ENCODE measurements around the gene MTMR6.

DNA sequence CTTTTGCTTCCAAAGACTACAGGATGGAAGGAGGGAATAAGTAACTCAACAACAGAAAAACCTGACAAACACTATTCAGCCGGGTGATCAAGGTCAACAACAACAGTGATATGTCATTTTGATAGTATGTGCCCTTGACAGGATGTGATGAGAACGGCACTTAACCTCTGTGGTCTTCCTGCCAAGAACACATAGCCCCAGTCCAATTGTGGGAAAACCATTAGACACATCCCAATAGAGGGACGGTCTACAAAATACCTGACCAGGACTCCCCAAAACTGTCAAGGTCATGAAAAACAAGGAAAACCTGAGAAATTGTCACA lies 72.1 kb downstream of the MTMR6 start:
- TF ChIP-seq, protein P1, sequence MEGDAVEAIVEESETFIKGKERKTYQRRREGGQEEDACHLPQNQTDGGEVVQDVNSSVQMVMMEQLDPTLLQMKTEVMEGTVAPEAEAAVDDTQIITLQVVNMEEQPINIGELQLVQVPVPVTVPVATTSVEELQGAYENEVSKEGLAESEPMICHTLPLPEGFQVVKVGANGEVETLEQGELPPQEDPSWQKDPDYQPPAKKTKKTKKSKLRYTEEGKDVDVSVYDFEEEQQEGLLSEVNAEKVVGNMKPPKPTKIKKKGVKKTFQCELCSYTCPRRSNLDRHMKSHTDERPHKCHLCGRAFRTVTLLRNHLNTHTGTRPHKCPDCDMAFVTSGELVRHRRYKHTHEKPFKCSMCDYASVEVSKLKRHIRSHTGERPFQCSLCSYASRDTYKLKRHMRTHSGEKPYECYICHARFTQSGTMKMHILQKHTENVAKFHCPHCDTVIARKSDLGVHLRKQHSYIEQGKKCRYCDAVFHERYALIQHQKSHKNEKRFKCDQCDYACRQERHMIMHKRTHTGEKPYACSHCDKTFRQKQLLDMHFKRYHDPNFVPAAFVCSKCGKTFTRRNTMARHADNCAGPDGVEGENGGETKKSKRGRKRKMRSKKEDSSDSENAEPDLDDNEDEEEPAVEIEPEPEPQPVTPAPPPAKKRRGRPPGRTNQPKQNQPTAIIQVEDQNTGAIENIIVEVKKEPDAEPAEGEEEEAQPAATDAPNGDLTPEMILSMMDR (optimal IDR thresholded peaks at IDR 0.05 in 1 of 3, IDR thresholded peaks at IDR 0.05 in 1 of 3, conservative IDR thresholded peaks at IDR 0.05 in 1 of 3; ENCODE audit: extremely low read depth in 1 of 3, insufficient read depth in 2 of 3, low read length in 3 of 3) = no peak
- TF ChIP-seq EZH2 (IDR thresholded peaks at IDR 0.05; ENCODE audit: low read length) = no peak
